GM12878 (cell line): ENCODE data around the gene CREB5. TPM values are rescaled to one million over a fixed set of nuclear protein-coding genes. Genes with fewer than 3 reads are reported as not detected.

Experiments used
- CHD4 ChIP-seq: fragments of 200-600 bp; sonication (generic); IDR thresholded peaks from 2 replicates; pipeline ENCODE4 v1.6.1; 2016; ENCODE audit warnings: mild to moderate bottlenecking
- KAT2A ChIP-seq: conservative IDR thresholded peaks from 2 replicates; pipeline ENCODE4 v1.6.1; 2011; ENCODE audit warnings: low read depth, low read length; ENCODE audit not compliant: control insufficient read depth
- KDM1A ChIP-seq: fragments of 200-600 bp; sonication (generic); IDR thresholded peaks from 2 replicates; pipeline ENCODE4 v1.6.1; 2016; ENCODE audit warnings: borderline replicate concordance
- LARP7 ChIP-seq: fragments of 450-650 bp; IDR thresholded peaks from 2 replicates; pipeline ENCODE4 v1.6.1; 2017; ENCODE audit warnings: mild to moderate bottlenecking
- NR2C1 ChIP-seq: fragments of 450-650 bp; IDR thresholded peaks from 2 replicates; pipeline ENCODE4 v1.6.1; 2017; ENCODE audit warnings: antibody characterized with exemption, mild to moderate bottlenecking, moderate library complexity
- POLR2A ChIP-seq: IDR thresholded peaks from 2 replicates; pipeline ENCODE4 v1.6.1; 2011; ENCODE audit warnings: low read depth, mild to moderate bottlenecking, low read length
- RAD21 ChIP-seq: IDR thresholded peaks from 2 replicates; pipeline ENCODE4 v1.6.1; 2011; ENCODE audit warnings: mild to moderate bottlenecking, low read depth, low read length, moderate library complexity; ENCODE audit not compliant: insufficient read depth
- RUNX3 ChIP-seq: IDR thresholded peaks from 2 replicates; pipeline ENCODE4 v1.6.1; 2012; ENCODE audit warnings: low read length, inconsistent platforms
- SPI1 ChIP-seq: IDR thresholded peaks from 2 replicates; pipeline ENCODE4 v1.6.1; 2011; ENCODE audit warnings: low read depth, mild to moderate bottlenecking, low read length, moderate library complexity, borderline replicate concordance; ENCODE audit not compliant: insufficient read depth
- TARDBP ChIP-seq: IDR thresholded peaks from 2 replicates; pipeline ENCODE4 v1.6.1; 2016; ENCODE audit warnings: borderline replicate concordance
- ZBTB4 ChIP-seq: fragments of 450-650 bp; formaldehyde crosslinking; IDR thresholded peaks from 2 replicates; pipeline ENCODE4 v1.4.0; 2022; ENCODE audit warnings: mild to moderate bottlenecking, moderate library complexity
- ZNF274 ChIP-seq: IDR thresholded peaks from one replicate; pipeline ENCODE4 v1.8.0; 2011; ENCODE audit not compliant: insufficient read length, insufficient read depth
- polyA plus RNA-seq, 11 experiments: library from polyadenylated mRNA; depleted of rRNA in 4 of 11; unstranded in 6 of 11; stranded (reverse) in 5 of 11; fragments of >200 nt; fragmentation: Nextera tagmentation in 4 of 11; fragmentation: Illumina TruSeq in 1 of 11; extraction: Ambion mirVana in 4 of 11; extraction: Trizol in 1 of 11; gene quantifications; 1 replicate in 1 of 11; 2 replicates in 10 of 11; pipeline versions ENCODE4 v1.2.1 to v1.2.3, GENCODE V29; 2011 to 2016; ENCODE audit warnings: inconsistent platforms in 2 of 11, missing spikeins in 2 of 11, low read depth in 1 of 11
- total RNA-seq, 4 experiments: library from RNA; depleted of rRNA in 3 of 4; stranded (reverse); fragments of >200 nt in 3 of 4; fragmentation: Illumina TruSeq in 1 of 4; extraction: Trizol in 1 of 4; gene quantifications; 2 replicates each; pipeline versions ENCODE4 v1.2.1 to v1.2.3, GENCODE V29; 2013 to 2021
- TF ChIP-seq, protein P1 (sequence below): fragments of 450-650 bp; conservative IDR thresholded peaks from 2 replicates; pipeline ENCODE4 v1.6.1; 2017; ENCODE audit warnings: mild to moderate bottlenecking, moderate library complexity
- TF ChIP-seq, protein P2 (sequence below): fragments of 450-650 bp; formaldehyde crosslinking; IDR thresholded peaks from 2 replicates; pipeline ENCODE4 v1.4.0; 2020; ENCODE audit warnings: mild to moderate bottlenecking, moderate library complexity
- TF ChIP-seq, protein P3 (sequence below): IDR thresholded peaks from 2 replicates; pipeline ENCODE4 v1.6.1; 2011; ENCODE audit warnings: borderline replicate concordance, low read depth, mild to moderate bottlenecking, moderate library complexity, mixed read lengths, low read length; ENCODE audit not compliant: insufficient read depth; ENCODE audit errors: extremely low read length
- TF ChIP-seq, protein P4 (sequence below): fragments of 450-650 bp; IDR thresholded peaks from 2 replicates; pipeline ENCODE4 v1.6.1; 2014; ENCODE audit warnings: mild to moderate bottlenecking
- TF ChIP-seq, protein P5 (sequence below): fragments of 450-650 bp; IDR thresholded peaks from 2 replicates; pipeline ENCODE4 v1.6.1; 2017; ENCODE audit warnings: antibody characterized with exemption, mild to moderate bottlenecking, moderate library complexity

The CREB5 gene
- total and polyA plus RNA-seq, 10 of the 15 experiments (the other 5 are each of a cell fraction or from before 2014, with no cell fraction given): 12.9 to 74.1 (median 53.0) TPM

- TF ChIP-seq, protein P1, sequence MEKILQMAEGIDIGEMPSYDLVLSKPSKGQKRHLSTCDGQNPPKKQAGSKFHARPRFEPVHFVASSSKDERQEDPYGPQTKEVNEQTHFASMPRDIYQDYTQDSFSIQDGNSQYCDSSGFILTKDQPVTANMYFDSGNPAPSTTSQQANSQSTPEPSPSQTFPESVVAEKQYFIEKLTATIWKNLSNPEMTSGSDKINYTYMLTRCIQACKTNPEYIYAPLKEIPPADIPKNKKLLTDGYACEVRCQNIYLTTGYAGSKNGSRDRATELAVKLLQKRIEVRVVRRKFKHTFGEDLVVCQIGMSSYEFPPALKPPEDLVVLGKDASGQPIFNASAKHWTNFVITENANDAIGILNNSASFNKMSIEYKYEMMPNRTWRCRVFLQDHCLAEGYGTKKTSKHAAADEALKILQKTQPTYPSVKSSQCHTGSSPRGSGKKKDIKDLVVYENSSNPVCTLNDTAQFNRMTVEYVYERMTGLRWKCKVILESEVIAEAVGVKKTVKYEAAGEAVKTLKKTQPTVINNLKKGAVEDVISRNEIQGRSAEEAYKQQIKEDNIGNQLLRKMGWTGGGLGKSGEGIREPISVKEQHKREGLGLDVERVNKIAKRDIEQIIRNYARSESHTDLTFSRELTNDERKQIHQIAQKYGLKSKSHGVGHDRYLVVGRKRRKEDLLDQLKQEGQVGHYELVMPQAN: no peak
- no peak for TF ChIP-seq LARP7
- no peak for TF ChIP-seq TARDBP
- TF ChIP-seq, protein P2, sequence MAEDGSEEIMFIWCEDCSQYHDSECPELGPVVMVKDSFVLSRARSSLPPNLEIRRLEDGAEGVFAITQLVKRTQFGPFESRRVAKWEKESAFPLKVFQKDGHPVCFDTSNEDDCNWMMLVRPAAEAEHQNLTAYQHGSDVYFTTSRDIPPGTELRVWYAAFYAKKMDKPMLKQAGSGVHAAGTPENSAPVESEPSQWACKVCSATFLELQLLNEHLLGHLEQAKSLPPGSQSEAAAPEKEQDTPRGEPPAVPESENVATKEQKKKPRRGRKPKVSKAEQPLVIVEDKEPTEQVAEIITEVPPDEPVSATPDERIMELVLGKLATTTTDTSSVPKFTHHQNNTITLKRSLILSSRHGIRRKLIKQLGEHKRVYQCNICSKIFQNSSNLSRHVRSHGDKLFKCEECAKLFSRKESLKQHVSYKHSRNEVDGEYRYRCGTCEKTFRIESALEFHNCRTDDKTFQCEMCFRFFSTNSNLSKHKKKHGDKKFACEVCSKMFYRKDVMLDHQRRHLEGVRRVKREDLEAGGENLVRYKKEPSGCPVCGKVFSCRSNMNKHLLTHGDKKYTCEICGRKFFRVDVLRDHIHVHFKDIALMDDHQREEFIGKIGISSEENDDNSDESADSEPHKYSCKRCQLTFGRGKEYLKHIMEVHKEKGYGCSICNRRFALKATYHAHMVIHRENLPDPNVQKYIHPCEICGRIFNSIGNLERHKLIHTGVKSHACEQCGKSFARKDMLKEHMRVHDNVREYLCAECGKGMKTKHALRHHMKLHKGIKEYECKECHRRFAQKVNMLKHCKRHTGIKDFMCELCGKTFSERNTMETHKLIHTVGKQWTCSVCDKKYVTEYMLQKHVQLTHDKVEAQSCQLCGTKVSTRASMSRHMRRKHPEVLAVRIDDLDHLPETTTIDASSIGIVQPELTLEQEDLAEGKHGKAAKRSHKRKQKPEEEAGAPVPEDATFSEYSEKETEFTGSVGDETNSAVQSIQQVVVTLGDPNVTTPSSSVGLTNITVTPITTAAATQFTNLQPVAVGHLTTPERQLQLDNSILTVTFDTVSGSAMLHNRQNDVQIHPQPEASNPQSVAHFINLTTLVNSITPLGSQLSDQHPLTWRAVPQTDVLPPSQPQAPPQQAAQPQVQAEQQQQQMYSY (CRISPR knock-in tag): no peak
- no peak for TF ChIP-seq KDM1A
- TF ChIP-seq ZNF274: no peak
- peak; percentile 84 for TF ChIP-seq RUNX3
- TF ChIP-seq ZBTB4 (CRISPR knock-in tag): no peak
- no peak for TF ChIP-seq RAD21
- TF ChIP-seq SPI1: no peak
- TF ChIP-seq CHD4: no peak
- no peak for TF ChIP-seq NR2C1
- TF ChIP-seq, protein P3, sequence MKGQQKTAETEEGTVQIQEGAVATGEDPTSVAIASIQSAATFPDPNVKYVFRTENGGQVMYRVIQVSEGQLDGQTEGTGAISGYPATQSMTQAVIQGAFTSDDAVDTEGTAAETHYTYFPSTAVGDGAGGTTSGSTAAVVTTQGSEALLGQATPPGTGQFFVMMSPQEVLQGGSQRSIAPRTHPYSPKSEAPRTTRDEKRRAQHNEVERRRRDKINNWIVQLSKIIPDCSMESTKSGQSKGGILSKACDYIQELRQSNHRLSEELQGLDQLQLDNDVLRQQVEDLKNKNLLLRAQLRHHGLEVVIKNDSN: no peak
- TF ChIP-seq KAT2A: no peak
- TF ChIP-seq, protein P4, sequence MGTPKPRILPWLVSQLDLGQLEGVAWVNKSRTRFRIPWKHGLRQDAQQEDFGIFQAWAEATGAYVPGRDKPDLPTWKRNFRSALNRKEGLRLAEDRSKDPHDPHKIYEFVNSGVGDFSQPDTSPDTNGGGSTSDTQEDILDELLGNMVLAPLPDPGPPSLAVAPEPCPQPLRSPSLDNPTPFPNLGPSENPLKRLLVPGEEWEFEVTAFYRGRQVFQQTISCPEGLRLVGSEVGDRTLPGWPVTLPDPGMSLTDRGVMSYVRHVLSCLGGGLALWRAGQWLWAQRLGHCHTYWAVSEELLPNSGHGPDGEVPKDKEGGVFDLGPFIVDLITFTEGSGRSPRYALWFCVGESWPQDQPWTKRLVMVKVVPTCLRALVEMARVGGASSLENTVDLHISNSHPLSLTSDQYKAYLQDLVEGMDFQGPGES: no peak
- no peak for TF ChIP-seq POLR2A
- TF ChIP-seq, protein P5, sequence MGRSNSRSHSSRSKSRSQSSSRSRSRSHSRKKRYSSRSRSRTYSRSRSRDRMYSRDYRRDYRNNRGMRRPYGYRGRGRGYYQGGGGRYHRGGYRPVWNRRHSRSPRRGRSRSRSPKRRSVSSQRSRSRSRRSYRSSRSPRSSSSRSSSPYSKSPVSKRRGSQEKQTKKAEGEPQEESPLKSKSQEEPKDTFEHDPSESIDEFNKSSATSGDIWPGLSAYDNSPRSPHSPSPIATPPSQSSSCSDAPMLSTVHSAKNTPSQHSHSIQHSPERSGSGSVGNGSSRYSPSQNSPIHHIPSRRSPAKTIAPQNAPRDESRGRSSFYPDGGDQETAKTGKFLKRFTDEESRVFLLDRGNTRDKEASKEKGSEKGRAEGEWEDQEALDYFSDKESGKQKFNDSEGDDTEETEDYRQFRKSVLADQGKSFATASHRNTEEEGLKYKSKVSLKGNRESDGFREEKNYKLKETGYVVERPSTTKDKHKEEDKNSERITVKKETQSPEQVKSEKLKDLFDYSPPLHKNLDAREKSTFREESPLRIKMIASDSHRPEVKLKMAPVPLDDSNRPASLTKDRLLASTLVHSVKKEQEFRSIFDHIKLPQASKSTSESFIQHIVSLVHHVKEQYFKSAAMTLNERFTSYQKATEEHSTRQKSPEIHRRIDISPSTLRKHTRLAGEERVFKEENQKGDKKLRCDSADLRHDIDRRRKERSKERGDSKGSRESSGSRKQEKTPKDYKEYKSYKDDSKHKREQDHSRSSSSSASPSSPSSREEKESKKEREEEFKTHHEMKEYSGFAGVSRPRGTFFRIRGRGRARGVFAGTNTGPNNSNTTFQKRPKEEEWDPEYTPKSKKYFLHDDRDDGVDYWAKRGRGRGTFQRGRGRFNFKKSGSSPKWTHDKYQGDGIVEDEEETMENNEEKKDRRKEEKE: no peak
Measured at GRCh38 chr7:28705350-28705749, 293.0 kb downstream of the CREB5 start (continued).
